ENCODE results near the gene ZNF770. TPM values are rescaled to one million over a fixed set of nuclear protein-coding genes. Genes with fewer than 3 reads are reported as not detected.

ZNF770 gene
- polyA plus RNA-seq, 1 donor (not counting 4 experiments of a cell fraction or from before 2014, with no cell fraction given), result 35.9 TPM

- Histone ChIP-seq H3K79me2 (ENCODE audit: control insufficient read depth, insufficient read depth, low read length) (peaks cover 45% of the 10 kb centered on the region), H3K4me1 (ENCODE audit: control insufficient read depth, extremely low read depth, insufficient read depth, low read length) (peaks cover 3% of the 10 kb centered on the region), H3K4me2 (ENCODE audit: control insufficient read depth, extremely low read depth, insufficient read depth, low read depth, low read length) (peak within 1 kb of the TSS; percentile 76), H3K9ac (ENCODE audit: control insufficient read depth, extremely low read depth, insufficient read depth, low read length) (peak within 1 kb of the TSS; percentile 97), H3K27ac (ENCODE audit: control insufficient read depth, insufficient read depth, low read length) (peak within 1 kb of the TSS; percentile 85), H2AFZ (ENCODE audit: control insufficient read depth, low read length) (peak within 1 kb of the TSS; percentile 100), H3K9me1 (ENCODE audit: control insufficient read depth, extremely low read depth, insufficient read depth, low read length) (no peaks in the 10 kb centered on the region), H3K4me3 (ENCODE audit: control insufficient read depth in 2 of 3, extremely low read depth in 1 of 3, insufficient read depth in 2 of 3, low read depth in 1 of 3, low read length in 3 of 3) (peak within 1 kb of the TSS; percentile 91 to 100 (median 95)), H3K27me3 (ENCODE audit: control insufficient read depth, extremely low read depth, insufficient read depth, low read length) (no peaks in the 10 kb centered on the region), H4K20me1 (ENCODE audit: control insufficient read depth, extremely low read depth, insufficient read depth, low read length) (no peaks in the 10 kb centered on the region), H3K9me3 (ENCODE audit: control insufficient read depth, low read depth, low read length) (no peaks in the 10 kb centered on the region), H3K36me3 (ENCODE audit: control insufficient read depth in 2 of 2, extremely low read depth in 1 of 2, insufficient read depth in 2 of 2, low read length in 2 of 2) (no peaks in the 10 kb centered on the region)
- DNase-seq (ENCODE audit: low read depth, low spot score), result peak; percentile 69
- no peak for TF ChIP-seq EZH2 (IDR thresholded peaks at IDR 0.05; ENCODE audit: low read length)
- TF ChIP-seq, protein P1, sequence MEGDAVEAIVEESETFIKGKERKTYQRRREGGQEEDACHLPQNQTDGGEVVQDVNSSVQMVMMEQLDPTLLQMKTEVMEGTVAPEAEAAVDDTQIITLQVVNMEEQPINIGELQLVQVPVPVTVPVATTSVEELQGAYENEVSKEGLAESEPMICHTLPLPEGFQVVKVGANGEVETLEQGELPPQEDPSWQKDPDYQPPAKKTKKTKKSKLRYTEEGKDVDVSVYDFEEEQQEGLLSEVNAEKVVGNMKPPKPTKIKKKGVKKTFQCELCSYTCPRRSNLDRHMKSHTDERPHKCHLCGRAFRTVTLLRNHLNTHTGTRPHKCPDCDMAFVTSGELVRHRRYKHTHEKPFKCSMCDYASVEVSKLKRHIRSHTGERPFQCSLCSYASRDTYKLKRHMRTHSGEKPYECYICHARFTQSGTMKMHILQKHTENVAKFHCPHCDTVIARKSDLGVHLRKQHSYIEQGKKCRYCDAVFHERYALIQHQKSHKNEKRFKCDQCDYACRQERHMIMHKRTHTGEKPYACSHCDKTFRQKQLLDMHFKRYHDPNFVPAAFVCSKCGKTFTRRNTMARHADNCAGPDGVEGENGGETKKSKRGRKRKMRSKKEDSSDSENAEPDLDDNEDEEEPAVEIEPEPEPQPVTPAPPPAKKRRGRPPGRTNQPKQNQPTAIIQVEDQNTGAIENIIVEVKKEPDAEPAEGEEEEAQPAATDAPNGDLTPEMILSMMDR (optimal IDR thresholded peaks at IDR 0.05 in 1 of 3, IDR thresholded peaks at IDR 0.05 in 1 of 3, conservative IDR thresholded peaks at IDR 0.05 in 1 of 3; ENCODE audit: extremely low read depth in 1 of 3, insufficient read depth in 2 of 3, low read length in 3 of 3), result peak; percentile 81 to 90 (median 84)
- peak; percentile 85 for FAIRE-seq
- dilution Hi-C loops (cut with MboI; ENCODE audit: extremely low pct_ligation_motif_present, low sequenced_read_pairs), result no loop called here
Measured at GRCh38 chr15:34969340-34970097, 18.6 kb downstream of the ZNF770 start, which contains the start of gene AQR. Gene AQR (minus strand): TSS chr15:34969742. CDS start chr15:34969613, 129 bp downstream.

GRCh38 chr15:34964277-34964676, 23.8 kb downstream of the ZNF770 start:
- dilution Hi-C loops (cut with MboI; ENCODE audit: extremely low pct_ligation_motif_present, low sequenced_read_pairs), result no loop called here
- H4K20me1 ChIP-seq (ENCODE audit: control insufficient read depth, extremely low read depth, insufficient read depth, low read length), result peaks cover 3% of the 10 kb centered on the region
- H3K9me3 ChIP-seq (ENCODE audit: control insufficient read depth, low read depth, low read length), result no peaks in the 10 kb centered on the region
- no peaks in the 10 kb centered on the region for H3K9me1 ChIP-seq (ENCODE audit: control insufficient read depth, extremely low read depth, insufficient read depth, low read length)
- H3K4me3 ChIP-seq (ENCODE audit: control insufficient read depth in 2 of 3, extremely low read depth in 1 of 3, insufficient read depth in 2 of 3, low read depth in 1 of 3, low read length in 3 of 3), result no peak overlapping the region
- H3K36me3 ChIP-seq (ENCODE audit: control insufficient read depth in 2 of 2, extremely low read depth in 1 of 2, insufficient read depth in 2 of 2, low read length in 2 of 2), result peaks cover 0 to 6% of the 10 kb centered on the region in 2 experiments
- no peak overlapping the region for H3K4me2 ChIP-seq (ENCODE audit: control insufficient read depth, extremely low read depth, insufficient read depth, low read depth, low read length)
- no peak for DNase-seq (ENCODE audit: low read depth, low spot score)
- H3K4me1 ChIP-seq (ENCODE audit: control insufficient read depth, extremely low read depth, insufficient read depth, low read length), result peaks cover 3% of the 10 kb centered on the region
- no peak for TF ChIP-seq EZH2 (IDR thresholded peaks at IDR 0.05; ENCODE audit: low read length)
- TF ChIP-seq, protein P1 (optimal IDR thresholded peaks at IDR 0.05 in 1 of 3, IDR thresholded peaks at IDR 0.05 in 1 of 3, conservative IDR thresholded peaks at IDR 0.05 in 1 of 3; ENCODE audit: extremely low read depth in 1 of 3, insufficient read depth in 2 of 3, low read length in 3 of 3), result no peak
- no peak overlapping the region for H3K9ac ChIP-seq (ENCODE audit: control insufficient read depth, extremely low read depth, insufficient read depth, low read length)
- no peak overlapping the region for H3K27ac ChIP-seq (ENCODE audit: control insufficient read depth, insufficient read depth, low read length)
- no peak overlapping the region for H2AFZ ChIP-seq (ENCODE audit: control insufficient read depth, low read length)
- FAIRE-seq, result no peak
- H3K79me2 ChIP-seq (ENCODE audit: control insufficient read depth, insufficient read depth, low read length), result peaks cover 57% of the 10 kb centered on the region
- H3K27me3 ChIP-seq (ENCODE audit: control insufficient read depth, extremely low read depth, insufficient read depth, low read length), result no peaks in the 10 kb centered on the region

Data from keratinocyte (primary cell).